GM10266 (cell line): ENCODE results near the gene SDHD.
"Not testable (repeated sequence)": the region's sequence is repeated elsewhere in the genome, so short reads cannot be mapped to it uniquely, and the experiment has no call there.

Experiments used
- DNase-seq: peaks from one replicate; pipeline ENCODE4 v3.0.0; 2012; ENCODE audit errors: extremely low spot score
- CTCF ChIP-seq: IDR thresholded peaks from 2 replicates; pipeline ENCODE4 v1.5.1; 2012; ENCODE audit warnings: mild to moderate bottlenecking, low read depth; ENCODE audit not compliant: control insufficient read depth, insufficient read depth; ENCODE audit errors: missing control alignments

SDHD gene

GRCh38 chr11:112085822-112086421, 751 bp upstream of the SDHD start:
- no peak for TF ChIP-seq CTCF
- DNase-seq = peak; percentile 22

GRCh38 chr11:112087212-112087611, 539 bp downstream of the SDHD start:
- no peak for DNase-seq
- TF ChIP-seq CTCF = no peak

- DNase-seq = not testable (repeated sequence)
Measured at GRCh38 chr11:112095302-112095701, 8.6 kb downstream of the SDHD start.

GRCh38 chr11:112096194-112096593, 9.5 kb downstream of the SDHD start:
- DNase-seq = no peak
- TF ChIP-seq CTCF = no peak

- TF ChIP-seq CTCF = no peak
- DNase-seq = no peak
Measured at GRCh38 chr11:112097734-112098528, 11.3 kb downstream of the SDHD start.

- TF ChIP-seq CTCF = no peak
Measured at GRCh38 chr11:112100462-112100861, 13.8 kb downstream of the SDHD start.

GRCh38 chr11:112103446-112103845, 16.8 kb downstream of the SDHD start:
- no peak for DNase-seq
- no peak for TF ChIP-seq CTCF

More at GRCh38 chr11:112100462-112100861, 13.8 kb downstream of the SDHD start:
- no peak for DNase-seq
